ENCODE measurements around the gene ZNF688.

DNA sequence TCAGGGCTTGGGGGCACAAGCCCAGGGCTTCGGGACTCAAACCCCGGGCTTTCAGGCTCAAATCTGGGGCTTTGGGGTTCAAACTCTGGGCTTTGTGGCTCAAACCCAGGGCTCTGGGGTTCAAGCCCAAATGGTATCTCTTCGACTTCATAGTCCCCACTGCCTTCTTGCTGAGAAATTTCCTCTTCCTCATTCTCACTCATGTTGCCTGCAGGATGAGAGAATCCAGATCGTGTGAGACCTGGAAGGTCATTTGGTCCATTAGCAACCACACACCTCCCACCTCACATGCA, 45.7 kb downstream of the ZNF688 start:
- no peak for TF ChIP-seq EZH2 (IDR thresholded peaks at IDR 0.05; ENCODE audit: borderline replicate concordance)
- TF ChIP-seq, protein P1, sequence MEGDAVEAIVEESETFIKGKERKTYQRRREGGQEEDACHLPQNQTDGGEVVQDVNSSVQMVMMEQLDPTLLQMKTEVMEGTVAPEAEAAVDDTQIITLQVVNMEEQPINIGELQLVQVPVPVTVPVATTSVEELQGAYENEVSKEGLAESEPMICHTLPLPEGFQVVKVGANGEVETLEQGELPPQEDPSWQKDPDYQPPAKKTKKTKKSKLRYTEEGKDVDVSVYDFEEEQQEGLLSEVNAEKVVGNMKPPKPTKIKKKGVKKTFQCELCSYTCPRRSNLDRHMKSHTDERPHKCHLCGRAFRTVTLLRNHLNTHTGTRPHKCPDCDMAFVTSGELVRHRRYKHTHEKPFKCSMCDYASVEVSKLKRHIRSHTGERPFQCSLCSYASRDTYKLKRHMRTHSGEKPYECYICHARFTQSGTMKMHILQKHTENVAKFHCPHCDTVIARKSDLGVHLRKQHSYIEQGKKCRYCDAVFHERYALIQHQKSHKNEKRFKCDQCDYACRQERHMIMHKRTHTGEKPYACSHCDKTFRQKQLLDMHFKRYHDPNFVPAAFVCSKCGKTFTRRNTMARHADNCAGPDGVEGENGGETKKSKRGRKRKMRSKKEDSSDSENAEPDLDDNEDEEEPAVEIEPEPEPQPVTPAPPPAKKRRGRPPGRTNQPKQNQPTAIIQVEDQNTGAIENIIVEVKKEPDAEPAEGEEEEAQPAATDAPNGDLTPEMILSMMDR (IDR thresholded peaks at IDR 0.05; ENCODE audit: poor library complexity), result no peak
